Sciatic nerve (tissue), 2 donors: ENCODE results near the gene LYRM4. TPM values are rescaled to one million over a fixed set of nuclear protein-coding genes. Genes with fewer than 3 reads are reported as not detected.

ENCODE experiments used
- ATAC-seq: fragments of 200-7000 bp; cut with Tn5 transposase; one replicate; pipeline ENCODE4 v1.9.1; 2020; ENCODE audit warnings: mild to moderate bottlenecking, moderate library complexity
- DNase-seq: peaks from one replicate; pipeline ENCODE4 v3.0.0-alpha.2; 2020; ENCODE audit warnings: low spot score
- intact Hi-C: fragments of 100-400 bp; cut with DNase I; formaldehyde crosslinking; loops from one replicate; pipeline ENCODE4 v1.14.2; 2022
- total RNA-seq: library from RNA; stranded (reverse); fragmentation: NEBNext Ultra II Directional; extraction: Animal tissue kit (Norgen Biotek cat#: 25700); gene quantifications from one replicate; pipeline ENCODE4 v1.2.1, GENCODE V29; 2021
- donor health status: DM: no; HTN: no; CAD: no.
- donor health status: DM: no; HTN: no; CAD: no.

LYRM4 gene
- total RNA-seq, 1 donor from 2014 or later, result 21.7 TPM

GRCh38 chr6:5116243-5116991 lies 144.3 kb downstream of the LYRM4 start:
- ATAC-seq, result no peak
- DNase-seq, result no peak
- intact Hi-C loops, result no loop called here

- DNase-seq (no peak), ATAC-seq (no peak)
- intact Hi-C loops, result no loop called here
Measured at GRCh38 chr6:5115168-5115567, 145.6 kb downstream of the LYRM4 start.

DNA sequence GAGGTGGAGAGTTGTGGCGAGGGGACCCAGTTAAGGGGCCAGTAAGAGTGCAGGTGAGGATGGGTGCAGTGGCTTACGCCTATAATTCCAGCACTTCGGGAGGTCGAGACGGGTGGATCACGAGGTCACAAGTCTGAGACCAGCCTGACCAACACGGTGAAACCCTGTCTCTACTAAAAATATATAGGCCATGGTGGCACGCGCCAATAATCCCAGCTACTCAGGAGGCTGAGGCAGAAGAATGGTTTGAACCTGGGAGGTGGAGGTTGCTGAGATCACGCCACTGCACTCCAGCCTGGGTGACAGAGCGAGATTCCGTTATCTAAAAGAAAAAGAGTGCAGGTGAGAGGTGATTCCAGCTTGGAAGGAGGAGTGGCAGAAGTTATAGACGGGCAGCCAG lies 147.7 kb downstream of the LYRM4 start:
- ATAC-seq, result no peak
- intact Hi-C loops, result no loop called here
- DNase-seq, result no peak

DNA sequence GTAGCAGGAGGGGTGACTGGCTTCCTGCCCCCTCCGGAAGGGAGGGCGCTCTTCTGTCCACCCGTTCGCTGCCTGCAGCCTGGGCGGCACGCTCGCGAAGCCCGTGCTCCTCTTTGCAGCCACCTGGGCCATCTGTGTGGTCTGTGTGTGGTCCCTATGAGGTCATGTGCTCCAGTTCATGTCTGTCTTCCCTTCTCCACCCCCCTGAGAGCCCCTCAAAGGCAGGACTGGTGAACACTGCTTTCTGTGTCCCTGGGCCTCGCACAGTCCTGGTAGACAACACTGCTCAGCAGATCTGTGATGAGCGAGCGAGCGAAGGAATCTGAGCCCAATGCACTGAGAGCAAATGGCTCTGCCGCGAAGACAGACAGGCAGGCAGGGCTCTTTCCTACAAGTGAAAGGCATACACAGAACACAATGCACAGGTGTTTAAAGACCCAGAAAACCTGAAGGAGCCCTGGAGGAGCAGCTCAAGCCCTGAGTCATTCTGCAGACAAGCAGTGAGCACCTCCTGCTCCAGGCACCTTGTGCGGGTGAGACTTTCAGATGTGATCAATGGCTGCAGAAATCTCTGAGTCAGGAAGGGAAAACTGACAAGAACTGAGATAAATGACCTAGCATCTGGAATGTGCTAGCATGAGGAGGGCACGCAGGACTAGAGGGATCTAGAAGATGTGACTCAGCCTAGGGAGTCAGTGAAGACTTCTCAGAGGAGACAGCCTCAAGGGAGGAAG lies 148.5 kb downstream of the LYRM4 start:
- intact Hi-C loops, result no loop called here
- DNase-seq (no peak), ATAC-seq (peak; percentile 36)

DNA sequence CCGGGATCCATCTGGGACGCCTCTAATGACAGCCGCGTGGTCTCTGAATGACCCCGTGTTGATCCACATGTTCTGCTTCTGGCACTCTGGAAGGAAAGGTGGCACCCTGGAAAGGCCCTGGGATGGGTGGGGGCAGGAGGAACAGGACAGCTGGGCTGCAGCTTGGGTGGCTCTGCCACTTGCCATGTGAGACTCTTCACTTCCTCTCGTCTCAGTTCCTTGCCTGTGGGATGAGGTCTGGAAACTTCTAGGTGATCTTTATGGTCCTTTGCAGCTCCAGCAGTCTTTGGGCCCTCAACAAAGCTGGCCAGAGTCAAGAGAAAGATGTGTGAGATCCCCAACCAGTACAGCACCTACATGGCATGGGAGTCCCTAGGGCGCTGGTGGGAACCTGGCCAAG lies 149.1 kb downstream of the LYRM4 start:
- intact Hi-C loops, result no loop called here
- ATAC-seq (peak; percentile 13), DNase-seq (no peak)

- DNase-seq (no peak), ATAC-seq (no peak)
- intact Hi-C loops, result no loop called here
Measured at GRCh38 chr6:5110246-5110645, 150.5 kb downstream of the LYRM4 start.

DNA sequence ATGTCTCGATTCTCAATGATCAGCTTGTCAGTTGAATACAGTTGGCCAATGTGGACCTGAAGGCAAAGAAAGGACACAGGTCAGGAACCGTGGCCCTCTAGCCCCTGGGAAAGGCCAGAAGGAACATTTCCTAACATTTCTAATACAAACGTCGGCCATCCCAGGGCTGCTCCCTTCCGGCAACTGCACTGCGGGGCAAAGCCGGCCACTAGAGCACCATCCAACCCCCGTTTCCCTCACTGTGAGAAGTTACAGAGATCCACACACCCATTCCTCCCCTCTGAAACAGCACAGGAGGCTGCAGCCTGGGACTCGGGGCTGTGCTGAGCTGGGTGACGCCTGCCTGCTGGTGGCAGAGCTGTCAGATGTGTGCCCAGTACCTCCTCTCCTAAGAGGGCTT lies 151.3 kb downstream of the LYRM4 start:
- DNase-seq, result no peak
- intact Hi-C loops, result no loop called here
- no peak for ATAC-seq

GRCh38 chr6:5108536-5109150 lies 152.1 kb downstream of the LYRM4 start:
- intact Hi-C loops, result no loop called here
- ATAC-seq, result no peak
- no peak for DNase-seq

DNA sequence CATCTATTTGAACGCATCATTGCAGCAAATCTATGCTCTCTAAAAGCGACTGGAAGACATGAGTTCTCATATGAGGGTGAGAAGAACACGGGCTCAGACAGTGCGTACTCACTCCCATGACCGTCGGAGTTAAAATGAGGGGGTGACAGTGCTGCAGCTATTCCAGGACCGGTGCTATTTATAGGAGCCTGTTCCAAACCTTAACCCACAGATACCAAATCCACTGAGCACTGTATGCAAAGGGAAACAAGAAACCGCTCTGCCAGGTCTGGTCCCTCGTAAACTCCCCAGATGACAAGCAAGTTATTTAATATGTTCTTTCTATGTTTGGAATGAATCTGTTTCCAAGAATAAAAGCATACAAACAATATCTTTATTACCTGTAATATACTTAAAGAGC lies 152.7 kb downstream of the LYRM4 start:
- intact Hi-C loops, result no loop called here
- no peak for DNase-seq
- no peak for ATAC-seq

GRCh38 chr6:5107341-5107740 lies 153.4 kb downstream of the LYRM4 start:
- ATAC-seq (no peak), DNase-seq (peak; percentile 32)
- intact Hi-C loops, result no loop called here

- intact Hi-C loops, result no loop called here
Measured at GRCh38 chr6:5105146-5105545, 155.6 kb downstream of the LYRM4 start.

DNA sequence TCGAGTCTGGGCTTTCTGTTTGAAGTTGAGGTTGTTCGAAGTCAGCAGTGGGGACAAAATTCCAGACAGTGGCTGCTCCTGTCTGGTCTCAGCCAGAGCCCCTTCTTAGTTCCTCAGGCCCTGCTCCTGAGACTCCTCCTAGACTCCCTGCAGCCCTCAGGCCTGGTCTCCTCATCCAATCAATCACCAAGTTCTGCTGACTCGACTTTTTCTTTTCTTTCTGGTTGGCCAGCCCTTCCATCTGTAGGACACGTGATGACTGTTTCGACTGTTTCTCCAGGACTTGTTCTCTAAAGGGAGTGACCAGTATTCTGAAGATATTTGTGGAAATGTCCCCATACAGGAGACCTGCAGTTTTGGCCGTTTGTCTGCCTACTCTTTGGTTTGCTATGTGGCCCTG lies 156.1 kb downstream of the LYRM4 start:
- intact Hi-C loops, result no loop called here
- ATAC-seq (no peak), DNase-seq (peak; percentile 6)

More at GRCh38 chr6:5105146-5105545, 155.6 kb downstream of the LYRM4 start:
- DNase-seq (peak; percentile 28), ATAC-seq (no peak)

- intact Hi-C loops, result no loop called here
- DNase-seq (peak; percentile 30), ATAC-seq (no peak)
Measured at GRCh38 chr6:5103250-5103649, 157.5 kb downstream of the LYRM4 start.

DNA sequence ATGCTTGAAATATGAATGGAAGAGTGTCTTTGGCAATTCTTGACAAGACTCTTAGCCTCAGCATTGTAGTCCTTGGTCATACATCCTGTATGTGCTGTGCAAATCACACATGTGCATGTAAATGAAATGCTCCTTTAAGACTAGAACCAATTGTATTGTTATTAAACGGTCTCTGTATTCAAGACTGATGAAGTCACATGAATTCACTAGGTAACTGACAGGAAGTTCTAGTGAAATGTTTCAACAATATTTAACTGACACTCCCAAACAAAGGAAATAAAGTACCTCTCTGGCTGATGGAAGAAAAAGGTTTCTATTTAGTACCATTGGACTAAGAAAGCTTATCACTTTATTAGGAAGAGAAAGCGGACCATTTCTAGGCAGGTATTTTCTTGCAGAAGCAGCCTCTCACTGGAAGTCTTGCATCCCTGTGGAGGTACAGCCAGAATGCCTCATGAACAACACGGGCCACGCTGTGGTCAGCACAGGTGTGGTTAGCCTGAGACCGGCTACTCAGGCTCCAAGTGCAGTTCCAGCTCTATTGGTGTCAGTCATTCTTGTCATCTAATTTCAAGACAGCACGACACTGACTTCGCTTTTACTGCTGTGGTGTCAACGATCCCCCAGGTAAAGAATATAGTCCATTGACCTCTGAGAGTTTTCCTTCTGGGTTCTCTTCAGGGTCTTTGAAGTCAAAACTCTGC lies 158.3 kb downstream of the LYRM4 start:
- ATAC-seq, result no peak
- peak; percentile 12 for DNase-seq

DNA sequence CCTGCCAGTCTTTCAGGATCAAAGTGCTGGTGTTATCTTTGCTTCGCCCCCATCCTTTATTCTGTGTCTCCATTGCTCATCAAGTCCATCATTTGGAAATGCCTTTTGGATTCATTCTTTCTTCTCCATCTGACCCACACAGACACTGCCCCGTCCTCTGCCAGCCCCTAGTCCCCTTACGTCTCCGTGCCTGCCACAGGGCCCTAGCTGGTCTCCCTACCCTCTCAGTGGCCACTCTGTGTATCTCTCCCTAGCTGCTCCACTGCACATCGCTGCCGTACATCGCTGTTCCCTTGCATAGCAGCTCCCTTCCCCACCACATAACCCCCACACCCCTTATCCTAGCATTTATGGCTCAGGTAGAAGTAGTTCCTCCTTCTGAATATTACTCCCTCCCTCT lies 159.9 kb downstream of the LYRM4 start:
- ATAC-seq, result no peak
- intact Hi-C loops, result no loop called here
- peak; percentile 26 for DNase-seq

More for the DNA sequence above, 158.3 kb downstream of the LYRM4 start:
- intact Hi-C loops, result no loop called here

GRCh38 chr6:5099537-5099936 lies 161.2 kb downstream of the LYRM4 start:
- peak; percentile 2 for DNase-seq
- intact Hi-C loops, result no loop called here
- no peak for ATAC-seq

- intact Hi-C loops, result no loop called here
- ATAC-seq, result no peak
- DNase-seq, result peak; percentile 37
Measured at GRCh38 chr6:5098501-5099270, 162.1 kb downstream of the LYRM4 start.

DNA sequence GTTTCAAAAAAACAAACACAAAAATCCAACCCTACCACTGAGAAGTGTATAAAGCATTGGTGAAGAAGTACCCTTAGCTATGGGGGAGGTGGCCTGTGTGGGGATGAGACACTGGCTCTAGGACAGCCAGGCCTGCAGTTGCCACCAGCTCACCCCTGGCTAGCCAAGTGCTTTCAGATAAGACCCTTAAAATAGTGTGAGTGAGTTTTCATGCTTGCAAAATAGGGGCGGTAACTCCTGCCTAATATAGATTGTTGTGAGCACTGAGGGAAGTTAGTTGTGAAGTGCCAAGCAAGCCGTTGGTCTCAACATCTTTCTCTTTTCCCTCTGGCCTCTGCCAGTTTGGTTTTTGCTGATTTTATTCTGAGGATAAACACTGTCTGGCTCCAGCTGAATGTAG lies 164.3 kb downstream of the LYRM4 start:
- intact Hi-C loops, result no loop called here
- ATAC-seq, result no peak
- no peak for DNase-seq

- no peak for DNase-seq
- intact Hi-C loops, result no loop called here
- no peak for ATAC-seq
Measured at GRCh38 chr6:5095236-5095635, 165.5 kb downstream of the LYRM4 start.
